Stimulated activated CD4-positive, alpha-beta T cell treated with anti-CD3 and anti-CD28 coated beads, TNF-alpha, amount 100 ng/mL, for 48 hours (primary cell): ENCODE measurements around the gene ZNF575.

Experiments used
- DNase-seq, 3 donors: peaks; one replicate each; pipeline ENCODE4 v3.0.0-alpha.2; 2020; ENCODE audit warnings: low read depth in 3 of 3

ZNF575 gene

GRCh38 chr19:43532962-43533545 is at the start of gene ZNF575:
Gene ZNF575 (plus strand): TSS chr19:43533188. CDS start chr19:43534423, 1,235 bp downstream.
- peak; percentile 68 to 87 (median 82) for DNase-seq

DNA sequence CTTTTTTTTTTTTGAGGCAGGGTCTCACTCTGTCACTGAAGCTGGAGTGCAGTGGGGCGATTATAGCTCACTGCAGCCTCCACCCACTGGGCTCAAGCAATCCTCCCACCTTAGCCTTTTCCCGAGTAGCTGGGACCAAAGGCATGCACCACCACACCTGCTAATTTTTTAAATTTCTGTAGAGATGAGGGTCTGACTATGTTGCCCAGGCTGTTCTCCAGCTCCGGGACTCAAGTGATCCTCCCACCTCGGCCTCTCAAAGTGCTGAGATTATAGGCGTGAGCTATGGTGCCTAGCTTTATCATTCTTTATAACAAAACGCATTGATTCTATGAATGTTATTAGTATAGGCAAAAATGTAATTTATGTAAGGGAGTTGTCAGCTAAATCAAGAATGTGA is 49.7 kb upstream of the ZNF575 start:
- no peak for DNase-seq

DNA sequence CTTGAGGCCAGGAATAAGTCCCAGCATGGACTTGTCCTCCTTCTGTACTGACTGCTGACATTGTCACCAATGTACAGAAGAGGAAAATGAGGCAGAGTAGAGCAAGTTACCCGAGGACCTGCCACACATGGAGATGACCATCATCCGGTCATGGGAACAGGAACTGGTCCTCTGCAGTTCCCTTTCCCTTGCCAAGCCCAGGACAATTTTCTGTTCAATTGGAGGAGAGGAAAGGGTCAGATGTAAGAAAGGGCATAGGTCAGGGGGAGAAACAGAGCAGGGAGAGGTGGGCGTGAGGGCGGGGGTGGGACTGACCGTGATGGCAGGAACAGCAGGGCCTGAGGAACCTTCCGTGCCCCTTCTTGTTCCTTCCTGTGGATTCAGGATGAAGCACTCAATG is 47.0 kb upstream of the ZNF575 start:
- DNase-seq = no peak

- no peak for DNase-seq
Observed at GRCh38 chr19:43486412-43486811, 46.6 kb upstream of the ZNF575 start.

DNA sequence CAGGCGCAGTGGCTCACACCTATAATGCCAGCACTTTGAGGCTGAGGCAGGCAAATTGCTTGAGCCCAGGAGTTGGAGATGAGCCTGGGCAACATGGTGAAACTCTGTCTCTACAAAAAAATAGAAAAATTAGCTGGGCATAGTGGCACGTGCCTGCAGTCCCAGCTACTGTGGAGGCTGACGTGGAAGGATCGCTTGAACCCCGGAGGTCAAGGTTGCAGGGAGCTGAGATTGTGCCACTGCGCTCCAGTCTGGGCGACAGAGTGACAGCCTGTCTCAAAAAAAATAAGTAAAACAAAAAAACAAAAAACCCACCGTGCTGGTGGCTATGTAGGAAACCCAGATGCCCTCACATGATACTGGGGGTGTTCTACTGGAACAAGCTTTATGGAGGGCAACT is 44.8 kb upstream of the ZNF575 start:
- DNase-seq = no peak

GRCh38 chr19:43489310-43489709 is 43.7 kb upstream of the ZNF575 start:
- DNase-seq = no peak

- no peak for DNase-seq
Observed at GRCh38 chr19:43489979-43490599, 42.9 kb upstream of the ZNF575 start.

GRCh38 chr19:43490759-43491158 is 42.2 kb upstream of the ZNF575 start:
- no peak for DNase-seq

- DNase-seq = no peak
Observed at GRCh38 chr19:43495082-43495481, 37.9 kb upstream of the ZNF575 start.

DNA sequence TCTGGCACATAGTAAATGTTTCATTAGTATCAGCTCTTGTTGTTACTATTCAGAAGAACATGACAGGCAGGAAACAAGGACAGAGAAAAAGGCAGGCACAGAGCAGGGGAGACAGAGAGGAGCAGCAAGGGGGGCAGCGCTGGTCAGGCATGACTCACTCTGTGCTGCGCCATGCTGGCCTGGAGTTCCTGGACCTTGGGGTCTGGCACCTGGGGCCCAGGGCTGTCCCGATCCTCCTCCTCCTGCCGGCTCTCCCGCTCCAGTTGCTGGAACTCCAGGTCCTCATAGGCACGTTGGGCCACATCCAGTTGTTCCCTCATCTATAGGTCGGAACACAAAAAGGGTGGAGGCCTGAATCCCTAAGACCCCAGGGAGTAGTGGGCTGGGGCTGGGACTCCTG is 36.0 kb upstream of the ZNF575 start:
- no peak for DNase-seq

GRCh38 chr19:43498233-43498842 is 34.6 kb upstream of the ZNF575 start:
- DNase-seq = no peak

- DNase-seq = no peak
Observed at GRCh38 chr19:43499042-43499441, 33.9 kb upstream of the ZNF575 start.

DNA sequence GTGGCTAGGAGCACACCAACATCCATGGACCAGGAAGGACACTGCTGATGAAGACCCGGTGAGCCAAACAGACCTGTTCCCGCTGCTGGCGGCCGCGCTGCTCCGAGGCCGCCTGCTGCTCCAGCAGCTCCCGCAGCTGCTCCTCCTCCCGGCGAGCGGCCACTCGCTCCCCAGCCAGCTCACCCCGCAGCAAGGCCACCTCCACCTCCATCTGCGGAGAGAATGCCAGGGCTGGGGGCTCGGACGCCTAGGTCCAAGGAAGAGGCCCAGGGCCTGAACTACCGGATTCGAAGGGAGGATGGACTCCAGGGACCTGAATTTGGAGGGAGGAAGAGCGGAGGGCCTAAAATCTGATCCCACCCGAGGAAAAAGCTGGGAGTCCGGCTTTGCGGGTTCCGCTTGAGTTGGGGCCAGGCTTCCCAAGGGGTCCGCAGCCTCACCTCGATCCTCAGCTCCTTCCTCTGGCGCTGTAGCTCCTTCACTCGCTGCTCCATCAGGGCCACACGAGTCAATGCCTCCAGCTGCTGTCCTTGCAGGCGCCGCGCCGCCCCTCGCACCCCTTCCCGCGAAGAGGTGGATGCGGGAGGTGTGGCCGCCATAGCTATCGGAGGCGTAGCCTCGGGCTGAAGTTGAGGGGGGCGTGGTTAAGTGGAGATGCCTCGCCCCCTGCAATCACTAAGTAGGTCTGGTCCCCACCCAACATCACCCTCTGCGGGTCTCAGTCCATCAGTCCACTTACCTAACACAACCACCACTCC is 31.1 kb upstream of the ZNF575 start:
- DNase-seq = no peak

- DNase-seq = no peak
Observed at GRCh38 chr19:43502419-43502976, 30.5 kb upstream of the ZNF575 start.

DNA sequence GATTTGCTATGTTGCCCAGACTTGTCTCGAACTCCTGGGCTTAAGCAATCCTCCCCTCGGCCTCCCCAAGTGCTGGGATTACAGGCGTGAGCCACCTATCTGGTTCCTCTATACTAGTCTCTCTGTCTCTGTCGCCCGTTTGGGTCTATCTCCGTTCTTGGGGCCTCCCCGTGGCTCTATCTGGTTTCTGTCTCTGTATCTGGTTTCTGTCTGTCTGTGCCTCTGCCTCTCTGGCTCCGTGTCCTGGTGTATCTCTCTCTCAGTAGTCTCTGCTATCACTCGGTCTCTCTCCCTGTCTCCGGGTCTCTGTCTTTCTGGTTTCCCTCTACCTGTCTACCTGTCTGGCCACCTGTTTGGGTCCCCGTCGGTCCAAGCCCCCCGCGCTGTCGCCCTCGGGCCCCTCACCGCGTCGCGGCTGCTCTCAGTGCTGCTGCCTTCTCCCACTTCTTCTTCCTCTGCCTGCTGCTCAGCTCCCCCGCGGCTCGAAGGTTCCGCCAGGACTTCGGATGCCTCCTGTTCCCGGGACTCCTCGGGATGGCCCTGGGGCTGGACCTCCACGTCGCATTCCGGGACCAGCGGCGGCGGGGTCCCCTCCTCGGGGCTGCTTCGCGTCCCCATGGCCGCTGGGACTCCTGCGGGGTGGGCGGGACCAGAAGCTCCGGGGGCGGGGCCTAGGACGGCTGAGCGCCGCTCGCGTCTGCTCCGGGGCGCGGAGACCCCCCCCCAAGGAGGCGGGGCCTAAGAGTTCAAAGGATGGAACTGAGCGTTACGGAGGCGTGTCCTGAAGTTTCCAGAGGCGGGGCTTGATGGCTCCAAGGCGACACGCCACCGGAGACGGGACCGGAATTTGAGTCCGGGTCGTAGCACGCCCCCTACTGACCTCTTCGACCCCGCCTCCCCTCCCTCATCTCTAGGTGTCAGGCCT is 29.2 kb upstream of the ZNF575 start:
- peak; percentile 95 to 100 (median 98) for DNase-seq

- DNase-seq = no peak
Observed at GRCh38 chr19:43504426-43505185, 28.4 kb upstream of the ZNF575 start, which contains the start of gene PHLDB3. Gene PHLDB3 (minus strand): TSS chr19:43504746. CDS start chr19:43504118, 628 bp downstream.

- no peak for DNase-seq
Observed at GRCh38 chr19:43505186-43505456, 27.9 kb upstream of the ZNF575 start.

DNA sequence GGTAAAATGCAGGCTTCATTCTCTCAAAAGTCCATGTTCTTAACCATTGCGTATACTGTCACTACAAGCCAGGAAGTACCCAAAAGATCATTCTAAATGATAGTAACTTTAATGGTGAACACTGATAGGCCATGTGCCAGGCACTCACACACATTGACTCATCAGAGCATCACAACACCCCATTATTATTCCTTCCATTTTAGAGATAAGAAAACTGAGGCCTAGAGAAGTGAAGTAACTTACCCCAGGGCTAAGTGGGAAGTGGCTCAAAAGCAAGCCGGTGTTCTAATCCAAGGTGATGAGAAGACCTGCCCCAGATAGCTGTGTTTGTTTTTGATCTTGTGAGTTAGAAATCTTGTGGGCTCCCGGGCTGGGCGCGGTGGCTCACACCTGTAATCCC is 27.0 kb upstream of the ZNF575 start:
- no peak for DNase-seq

GRCh38 chr19:43506629-43507028 is 26.4 kb upstream of the ZNF575 start:
- no peak for DNase-seq

DNA sequence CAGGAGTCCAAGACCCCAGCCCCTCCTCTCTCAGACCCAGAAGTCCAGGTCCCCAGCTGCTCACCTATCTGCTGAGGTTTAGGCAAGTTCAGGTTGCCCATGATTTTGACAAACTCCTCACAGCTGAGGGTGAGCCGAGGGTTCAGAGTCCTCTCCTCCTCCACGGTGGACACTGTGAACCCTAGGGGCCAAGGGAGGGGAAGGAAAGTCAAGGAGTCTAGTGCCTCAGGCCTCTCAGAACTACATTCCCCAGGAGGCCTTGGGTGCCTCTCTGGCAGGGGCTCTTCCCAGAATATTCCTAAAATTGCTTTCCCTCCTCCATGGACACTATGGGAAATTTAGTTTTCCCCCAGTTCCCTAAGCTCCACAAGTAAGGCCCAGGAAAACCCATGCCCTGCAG is 25.1 kb upstream of the ZNF575 start:
- no peak for DNase-seq

DNA sequence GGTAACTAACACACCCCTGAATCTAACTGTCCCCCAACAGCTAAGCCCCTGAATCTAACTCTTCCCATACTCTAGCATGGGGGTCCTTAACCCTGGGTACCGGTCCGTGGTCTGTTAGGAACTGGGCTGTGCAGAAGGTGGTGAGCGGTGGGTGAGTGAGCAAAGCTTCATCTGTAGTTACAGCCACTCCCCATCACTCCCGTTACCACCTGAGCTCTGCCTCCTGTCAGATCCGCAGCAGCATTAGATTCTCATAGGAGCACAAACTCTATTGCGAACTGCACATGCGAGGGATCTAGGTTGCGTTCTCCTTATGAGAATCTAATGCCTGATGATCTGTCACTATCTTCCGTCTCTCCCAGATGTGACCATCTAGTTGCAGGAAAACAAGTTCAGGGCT is 22.3 kb upstream of the ZNF575 start:
- DNase-seq = no peak
